Measurements from ENCODE around the gene CITED2. TPM values are rescaled to one million over a fixed set of nuclear protein-coding genes. Genes with fewer than 3 reads are reported as not detected.

Gene CITED2
- polyA plus RNA-seq, 1 of the 3 experiments (the other 2 are of a cell fraction) = 173 TPM

GRCh38 chr6:139395891-139396301 lies 21.4 kb upstream of the CITED2 start:
- no peak for TF ChIP-seq TCF12 (IDR thresholded peaks at IDR 0.05)
- no peak for TF ChIP-seq ELF1 (IDR thresholded peaks at IDR 0.05)
- TF ChIP-seq RXRA (IDR thresholded peaks at IDR 0.05; ENCODE audit: borderline replicate concordance, low read depth) = no peak
- no peak for TF ChIP-seq RCOR1 (IDR thresholded peaks at IDR 0.05; ENCODE audit: low read length)
- no peak for TF ChIP-seq ZBTB33 (IDR thresholded peaks at IDR 0.05; ENCODE audit: borderline replicate concordance, low read depth)
- TF ChIP-seq JUND (IDR thresholded peaks at IDR 0.05) = no peak
- TF ChIP-seq TAF1 (IDR thresholded peaks at IDR 0.05; ENCODE audit: borderline replicate concordance, low read depth, low read length) = no peak
- TF ChIP-seq SIN3A (IDR thresholded peaks at IDR 0.05; ENCODE audit: borderline replicate concordance, low read depth, low read length) = no peak
- TF ChIP-seq SMC3 (IDR thresholded peaks at IDR 0.05; ENCODE audit: low read depth, low read length) = no peak
- TF ChIP-seq FOXM1 (IDR thresholded peaks at IDR 0.05; ENCODE audit: low read depth) = no peak
- no peak for TF ChIP-seq PBX3 (IDR thresholded peaks at IDR 0.05)
- no peak for TF ChIP-seq EZH2phosphoT487 (IDR thresholded peaks at IDR 0.05; ENCODE audit: borderline replicate concordance, low read depth)
- no peak for TF ChIP-seq POLR2AphosphoS5 (IDR thresholded peaks at IDR 0.05; ENCODE audit: low read depth, low read length)
- no peak for TF ChIP-seq GABPA (IDR thresholded peaks at IDR 0.05; ENCODE audit: low read depth)
- ChIA-PET POLR2A (no interaction called here), CTCF (no interaction called here)
- Histone ChIP-seq H3K27ac (ENCODE audit: low read depth in 2 of 2, low read length in 1 of 2) (no peak overlapping the region), H3K27me3 (ENCODE audit: insufficient read depth) (no peaks in the 10 kb centered on the region), H3K9me2 (no peaks in the 10 kb centered on the region), H3K4me3 (ENCODE audit: low read depth in 2 of 2, low read length in 1 of 2) (no peak overlapping the region), H3K9ac (no peak overlapping the region), H4K20me1 (ENCODE audit: insufficient read depth) (no peaks in the 10 kb centered on the region), H3K4me2 (no peak overlapping the region), H2AFZ (ENCODE audit: low read depth) (no peak overlapping the region), H3K36me3 (replicated peaks in 1 of 2; ENCODE audit: control insufficient read depth in 1 of 2, insufficient read depth in 2 of 2, low read length in 1 of 2) (no peaks in the 10 kb centered on the region), H3K9me3 (no peaks in the 10 kb centered on the region), H3F3A (replicated peaks; ENCODE audit: insufficient read depth) (no peaks in the 10 kb centered on the region), H3K79me2 (ENCODE audit: insufficient read depth) (no peaks in the 10 kb centered on the region), H3K4me1 (ENCODE audit: control insufficient read depth in 1 of 2, insufficient read depth in 2 of 2, low read depth in 1 of 2, low read length in 1 of 2) (0 out of 4 replicates have a peak, but pooled peaks cover 0 to 5% of the 10 kb centered on the region in 2 experiments)
- WGBS (ENCODE audit: low lambda C conversion rate) = 51% methylated on average over 8 of the region's 9 CpGs
- DNase-seq = no peak

- 33% methylated on average over 1 of the region's 1 CpG for WGBS (ENCODE audit: low lambda C conversion rate)
- CTCF ChIA-PET = no interaction called here
- TF ChIP-seq NFIC (IDR thresholded peaks at IDR 0.05; ENCODE audit: borderline replicate concordance) (no peak), FOXJ3 (CRISPR knock-in tag; IDR thresholded peaks at IDR 0.05) (no peak), GABPA (IDR thresholded peaks at IDR 0.05; ENCODE audit: low read depth) (no peak), IRF3 (IDR thresholded peaks at IDR 0.05; ENCODE audit: low read depth, low read length) (no peak), ZBTB33 (IDR thresholded peaks at IDR 0.05; ENCODE audit: borderline replicate concordance, low read depth) (no peak), CTCF (IDR thresholded peaks at IDR 0.05) (no peak), RCOR1 (IDR thresholded peaks at IDR 0.05; ENCODE audit: low read length) (no peak), EZH2phosphoT487 (IDR thresholded peaks at IDR 0.05; ENCODE audit: borderline replicate concordance, low read depth) (no peak)
These were observed 20.9 kb upstream of the CITED2 start for GRCh38 chr6:139395371-139395770.

More at GRCh38 chr6:139395371-139395770, 20.9 kb upstream of the CITED2 start:
- DNase-seq = no peak
- POLR2A ChIA-PET = no interaction called here
- Histone ChIP-seq H3K79me2 (ENCODE audit: insufficient read depth) (no peaks in the 10 kb centered on the region), H3F3A (replicated peaks; ENCODE audit: insufficient read depth) (no peaks in the 10 kb centered on the region), H3K9ac (no peak overlapping the region), H3K27me3 (ENCODE audit: insufficient read depth) (no peaks in the 10 kb centered on the region), H3K9me3 (no peaks in the 10 kb centered on the region), H3K9me2 (no peaks in the 10 kb centered on the region), H3K4me2 (no peak overlapping the region), H3K4me3 (ENCODE audit: low read depth in 2 of 2, low read length in 1 of 2) (no peak overlapping the region), H3K27ac (ENCODE audit: low read depth in 2 of 2, low read length in 1 of 2) (no peak overlapping the region), H4K20me1 (ENCODE audit: insufficient read depth) (no peaks in the 10 kb centered on the region), H3K36me3 (replicated peaks in 1 of 2; ENCODE audit: control insufficient read depth in 1 of 2, insufficient read depth in 2 of 2, low read length in 1 of 2) (no peaks in the 10 kb centered on the region), H3K4me1 (ENCODE audit: control insufficient read depth in 1 of 2, insufficient read depth in 2 of 2, low read depth in 1 of 2, low read length in 1 of 2) (0 out of 4 replicates have a peak, but pooled peaks cover 0 to 5% of the 10 kb centered on the region in 2 experiments), H2AFZ (ENCODE audit: low read depth) (no peak overlapping the region)
